Neural cell (in vitro differentiated cells): Measurements from ENCODE around the gene STAC.

Experiments
- CTCF ChIP-seq: fragments of 450-650 bp; IDR thresholded peaks from 2 replicates; pipeline ENCODE4 v1.5.1; 2014; ENCODE audit warnings: antibody characterized with exemption, mild to moderate bottlenecking, moderate library complexity; ENCODE audit not compliant: poor library complexity, severe bottlenecking
- EP300 ChIP-seq: fragments of 450-650 bp; conservative IDR thresholded peaks from 2 replicates; pipeline ENCODE4 v1.6.1; 2014; ENCODE audit warnings: antibody characterized with exemption, mild to moderate bottlenecking, moderate library complexity; ENCODE audit not compliant: poor library complexity, severe bottlenecking
- EZH2 ChIP-seq: fragments of 200-600, 300-800 bp; shearing (Covaris generic), sonication (generic); IDR thresholded peaks from 2 replicates; pipeline ENCODE4 v1.6.1; 2014; ENCODE audit warnings: antibody characterized with exemption, low read length, borderline replicate concordance, mild to moderate bottlenecking; ENCODE audit not compliant: insufficient read depth, poor library complexity, severe bottlenecking
- MXI1 ChIP-seq: fragments of 450-650 bp; conservative IDR thresholded peaks from 2 replicates; pipeline ENCODE4 v1.6.1; 2014; ENCODE audit warnings: antibody characterized with exemption, mild to moderate bottlenecking; ENCODE audit not compliant: poor library complexity, severe bottlenecking
- POLR2AphosphoS5 ChIP-seq: IDR thresholded peaks from 2 replicates; pipeline ENCODE4 v1.6.1; 2012
- REST ChIP-seq: IDR thresholded peaks from 2 replicates; pipeline ENCODE4 v1.6.1; 2012; ENCODE audit warnings: borderline replicate concordance
- SMC3 ChIP-seq: fragments of 450-650 bp; conservative IDR thresholded peaks from 2 replicates; pipeline ENCODE4 v1.6.1; 2014; ENCODE audit warnings: antibody characterized with exemption, mild to moderate bottlenecking, moderate library complexity; ENCODE audit not compliant: poor library complexity
- TAF1 ChIP-seq: IDR thresholded peaks from 2 replicates; pipeline ENCODE4 v1.6.1; 2012; ENCODE audit warnings: low read depth

- TF ChIP-seq EP300 (no peak), MXI1 (no peak), EZH2 (no peak), CTCF (no peak), POLR2AphosphoS5 (no peak), REST (no peak), SMC3 (no peak), TAF1 (no peak)
Measured at GRCh38 chr3:36561601-36562000, 181.3 kb downstream of the STAC start.
